ENCODE results near the gene FADS3. TPM values are rescaled to one million over a fixed set of nuclear protein-coding genes. Genes with fewer than 3 reads are reported as not detected.
"Not testable (repeated sequence)": the region's sequence is repeated elsewhere in the genome, so short reads cannot be mapped to it uniquely, and the experiment has no call there.

The FADS3 gene
- polyA plus RNA-seq, 3 donors, result 32.5 to 267 (median 64.1) TPM

GRCh38 chr11:61885784-61886580 lies 5.4 kb downstream of the FADS3 start:
- 79 to 94% (median 85%) methylated on average over 13 of the region's 13 CpGs for WGBS, 3 donors
- no peak overlapping the region for H3K27ac ChIP-seq (ENCODE audit: low read depth, low read length)

GRCh38 chr11:61885166-61885778 lies 6.1 kb downstream of the FADS3 start:
- 85 to 96% (median 87%) methylated on average over 7 of the region's 7 CpGs for WGBS, 3 donors

GRCh38 chr11:61883947-61884346 lies 7.4 kb downstream of the FADS3 start:
- WGBS, 3 donors, result 86 to 89% (median 86%) methylated on average over 5 of the region's 5 CpGs
- H3K27ac ChIP-seq (ENCODE audit: low read depth, low read length), result no peak overlapping the region

More at GRCh38 chr11:61885166-61885778, 6.1 kb downstream of the FADS3 start:
- H3K27ac ChIP-seq (ENCODE audit: low read depth, low read length), result no peak overlapping the region

GRCh38 chr11:61883327-61883726 lies 8.0 kb downstream of the FADS3 start:
- WGBS, 3 donors, result 88 to 94% (median 91%) methylated on average over 10 of the region's 10 CpGs
- H3K27ac ChIP-seq (ENCODE audit: low read depth, low read length), result no peak overlapping the region

GRCh38 chr11:61882879-61883278 lies 8.5 kb downstream of the FADS3 start:
- 79 to 97% (median 81%) methylated on average over 6 of the region's 6 CpGs for WGBS, 3 donors
- H3K27ac ChIP-seq (ENCODE audit: low read depth, low read length), result no peak overlapping the region

- 85 to 93% (median 91%) methylated on average over 3 of the region's 3 CpGs for WGBS, 3 donors
- H3K27ac ChIP-seq (ENCODE audit: low read depth, low read length), result not testable (repeated sequence)
These were observed 9.1 kb downstream of the FADS3 start for GRCh38 chr11:61882267-61882666.

- 70 to 84% (median 71%) methylated on average over 3 of the region's 3 CpGs for WGBS, 3 donors
- H3K27ac ChIP-seq (ENCODE audit: low read depth, low read length), result no peak overlapping the region
These were observed 9.9 kb downstream of the FADS3 start for GRCh38 chr11:61881397-61881796.

- 61 to 78% (median 71%) methylated on average over 6 of the region's 6 CpGs for WGBS, 3 donors
- no peak overlapping the region for H3K27ac ChIP-seq (ENCODE audit: low read depth, low read length)
These were observed 10.9 kb downstream of the FADS3 start for GRCh38 chr11:61880454-61880853.

- H3K27ac ChIP-seq (ENCODE audit: low read depth, low read length), result no peak overlapping the region
- 85 to 93% (median 86%) methylated on average over 11 of the region's 11 CpGs for WGBS, 3 donors
These were observed 11.3 kb downstream of the FADS3 start for GRCh38 chr11:61880031-61880430.

GRCh38 chr11:61879152-61879551 lies 12.2 kb downstream of the FADS3 start:
- 90 to 91% (median 91%) methylated on average over 7 of the region's 7 CpGs for WGBS, 3 donors
- no peak overlapping the region for H3K27ac ChIP-seq (ENCODE audit: low read depth, low read length)

GRCh38 chr11:61875698-61876097 lies 15.6 kb downstream of the FADS3 start:
- no peak overlapping the region for H3K27ac ChIP-seq (ENCODE audit: low read depth, low read length)
- WGBS, 3 donors, result 91 to 96% (median 94%) methylated on average over 11 to 14 of the region's 14 CpGs

GRCh38 chr11:61874853-61875252 lies 16.5 kb downstream of the FADS3 start:
- 75 to 83% (median 82%) methylated on average over 3 of the region's 3 CpGs for WGBS, 3 donors
- no peak overlapping the region for H3K27ac ChIP-seq (ENCODE audit: low read depth, low read length)

- 75 to 82% (median 79%) methylated on average over 12 of the region's 12 CpGs for WGBS, 3 donors
These were observed 17.0 kb downstream of the FADS3 start for GRCh38 chr11:61874377-61874809.

GRCh38 chr11:61873588-61874376 lies 17.6 kb downstream of the FADS3 start:
- H3K27ac ChIP-seq (ENCODE audit: low read depth, low read length), result no peak overlapping the region
- WGBS, 3 donors, result 78 to 93% (median 86%) methylated on average over 15 to 16 of the region's 16 CpGs

More at GRCh38 chr11:61874377-61874809, 17.0 kb downstream of the FADS3 start:
- H3K27ac ChIP-seq (ENCODE audit: low read depth, low read length), result no peak overlapping the region

GRCh38 chr11:61872935-61873565 lies 18.3 kb downstream of the FADS3 start:
- WGBS, 3 donors, result 89 to 92% (median 90%) methylated on average over 20 of the region's 20 CpGs
- no peak overlapping the region for H3K27ac ChIP-seq (ENCODE audit: low read depth, low read length)

GRCh38 chr11:61871158-61871597 lies 20.2 kb downstream of the FADS3 start:
- no peak overlapping the region for H3K27ac ChIP-seq (ENCODE audit: low read depth, low read length)

GRCh38 chr11:61870541-61871031 lies 20.8 kb downstream of the FADS3 start:
- WGBS, 3 donors, result 32 to 73% (median 57%) methylated on average over 10 of the region's 10 CpGs
- H3K27ac ChIP-seq (ENCODE audit: low read depth, low read length), result no peak overlapping the region

More at GRCh38 chr11:61871158-61871597, 20.2 kb downstream of the FADS3 start:
- 2 to 5% (median 4%) methylated on average over 21 to 24 of the region's 24 CpGs for WGBS, 3 donors
